ENCODE measurements around the gene EHHADH. TPM values are rescaled to one million over a fixed set of nuclear protein-coding genes. Genes with fewer than 3 reads are reported as not detected.

The EHHADH gene
- total RNA-seq, 1 donor from 2014 or later: 7.8 TPM

GRCh38 chr3:185282696-185283373 lies 29.0 kb upstream of the EHHADH start:
- H3K9me3 Mint-ChIP-seq: peaks cover 6% of the 10 kb centered on the region

DNA sequence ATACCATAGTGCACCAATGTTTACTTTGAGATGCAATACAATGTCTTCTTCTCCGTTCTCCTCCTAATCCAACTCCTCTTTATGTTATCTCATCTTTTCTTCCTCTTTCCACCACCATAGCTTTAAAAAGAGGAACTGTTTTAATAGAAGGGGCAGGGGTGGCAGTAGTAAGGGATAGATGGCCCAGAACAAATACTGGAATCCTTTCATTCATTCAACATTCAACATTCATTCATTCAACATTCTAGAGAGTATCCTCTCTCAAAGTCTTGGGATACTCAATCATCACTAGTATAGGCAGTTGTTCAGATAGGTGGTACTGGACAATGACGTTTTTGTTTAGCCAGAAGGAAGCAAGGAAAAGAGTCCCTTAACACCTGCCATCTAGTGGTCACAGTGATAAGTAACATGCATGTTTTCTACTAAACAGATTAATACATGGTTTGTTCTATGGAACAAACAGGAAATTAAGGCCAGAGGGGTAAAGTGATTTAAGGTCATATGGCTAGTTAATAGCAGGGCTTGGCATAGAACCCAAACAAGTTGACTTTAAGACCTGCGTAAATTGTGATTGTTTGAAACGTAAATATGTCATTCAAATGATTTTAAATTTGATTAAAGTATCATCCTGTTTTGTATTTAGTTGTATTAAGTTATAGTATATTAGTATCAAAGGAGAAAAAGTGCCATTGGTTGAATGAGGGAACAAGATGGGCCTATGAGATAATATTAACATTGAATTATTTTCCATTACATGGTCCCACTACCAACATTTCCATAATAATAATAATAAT lies 26.9 kb upstream of the EHHADH start:
- Mint-ChIP-seq H3K27ac (no peak overlapping the region), H3K27me3 (ENCODE audit: low read depth) (peaks cover 26% of the 10 kb centered on the region), H3K4me1 (peaks cover 34% of the 10 kb centered on the region), H3K4me3 (peak overlapping the region; percentile 4), H3K36me3 (peaks cover 7% of the 10 kb centered on the region), H3K9me3 (peaks cover 12% of the 10 kb centered on the region)
- peak; percentile 73 for TF ChIP-seq CTCF (IDR thresholded peaks at IDR 0.05; ENCODE audit: unreplicated experiment)
- no peak for DNase-seq (ENCODE audit: low spot score in 2 of 2, unreplicated experiment in 2 of 2)

More at GRCh38 chr3:185282696-185283373, 29.0 kb upstream of the EHHADH start:
- no peak for TF ChIP-seq CTCF (IDR thresholded peaks at IDR 0.05; ENCODE audit: unreplicated experiment)
- H3K36me3 Mint-ChIP-seq: peaks cover 11% of the 10 kb centered on the region
- peak overlapping the region; percentile 97 for H3K27ac Mint-ChIP-seq
- H3K4me1 Mint-ChIP-seq: peaks cover 34% of the 10 kb centered on the region
- peak overlapping the region; percentile 98 for H3K4me3 Mint-ChIP-seq
- peak; percentile 95 to 98 for DNase-seq (ENCODE audit: low spot score in 2 of 2, unreplicated experiment in 2 of 2)
- H3K27me3 Mint-ChIP-seq (ENCODE audit: low read depth): peaks cover 16% of the 10 kb centered on the region

DNA sequence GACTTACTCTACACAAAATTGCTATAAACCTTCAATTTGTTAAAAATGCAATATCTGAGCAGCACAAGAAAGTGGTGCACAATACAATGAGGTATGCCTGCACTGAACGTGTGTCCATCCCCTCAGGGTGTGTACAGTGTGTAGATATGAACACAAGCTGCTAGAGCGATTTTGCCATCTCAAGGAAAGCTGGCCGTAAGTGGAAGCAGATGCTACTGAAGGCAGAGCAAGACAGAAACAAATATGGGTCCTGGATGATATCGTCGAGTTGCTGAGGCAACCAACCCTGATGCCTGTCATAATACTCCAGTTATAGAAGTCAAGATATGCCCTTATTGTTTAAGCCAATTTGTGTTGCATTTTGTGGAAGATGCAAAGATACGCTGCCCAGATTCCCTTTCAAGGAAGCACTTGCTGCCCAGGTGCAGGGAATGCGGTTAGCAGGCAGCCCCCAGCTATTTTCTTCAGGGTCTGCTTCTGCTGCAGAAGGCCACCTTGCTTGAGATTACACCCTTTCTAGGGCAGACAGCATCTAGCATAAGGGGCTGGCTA lies 25.8 kb upstream of the EHHADH start:
- Mint-ChIP-seq H3K9me3 (peaks cover 15% of the 10 kb centered on the region), H3K27me3 (ENCODE audit: low read depth) (peaks cover 28% of the 10 kb centered on the region), H3K4me3 (no peak overlapping the region), H3K4me1 (peaks cover 29% of the 10 kb centered on the region), H3K27ac (no peak overlapping the region), H3K36me3 (peaks cover 7% of the 10 kb centered on the region)
- no peak for DNase-seq (ENCODE audit: low spot score in 2 of 2, unreplicated experiment in 2 of 2)
- no peak for TF ChIP-seq CTCF (IDR thresholded peaks at IDR 0.05; ENCODE audit: unreplicated experiment)

GRCh38 chr3:185276415-185276814 lies 22.6 kb upstream of the EHHADH start:
- TF ChIP-seq CTCF (IDR thresholded peaks at IDR 0.05; ENCODE audit: unreplicated experiment): no peak
- peaks cover 46% of the 10 kb centered on the region for H3K27me3 Mint-ChIP-seq (ENCODE audit: low read depth)
- H3K4me3 Mint-ChIP-seq: no peak overlapping the region
- H3K9me3 Mint-ChIP-seq: peaks cover 19% of the 10 kb centered on the region
- H3K36me3 Mint-ChIP-seq: peaks cover 7% of the 10 kb centered on the region
- H3K27ac Mint-ChIP-seq: no peak overlapping the region
- no peak for DNase-seq (ENCODE audit: low spot score in 2 of 2, unreplicated experiment in 2 of 2)
- peaks cover 6% of the 10 kb centered on the region for H3K4me1 Mint-ChIP-seq

DNA sequence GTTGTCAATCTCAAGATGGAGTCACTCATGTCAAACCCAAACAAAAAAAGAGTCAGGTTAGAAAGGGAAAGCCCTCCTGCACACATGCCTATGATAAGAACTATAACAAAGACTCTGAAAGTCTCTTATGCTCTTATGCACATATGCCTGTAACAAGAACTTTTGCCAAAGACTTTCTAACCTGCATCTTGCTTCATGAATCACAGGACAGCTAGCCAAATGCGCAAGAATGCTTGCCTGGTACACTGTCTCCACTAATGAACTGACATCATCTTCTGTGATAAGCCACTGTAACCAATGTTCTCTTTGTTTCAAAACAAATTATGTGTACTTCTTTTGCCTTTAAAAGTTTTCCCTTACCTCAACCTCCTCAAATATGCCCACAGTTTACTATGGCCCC lies 18.2 kb upstream of the EHHADH start:
- DNase-seq (ENCODE audit: low spot score in 2 of 2, unreplicated experiment in 2 of 2): no peak
- Mint-ChIP-seq H3K4me1 (no peaks in the 10 kb centered on the region), H3K9me3 (peaks cover 9% of the 10 kb centered on the region)

More for the DNA sequence above, 18.2 kb upstream of the EHHADH start:
- no peak for TF ChIP-seq CTCF (IDR thresholded peaks at IDR 0.05; ENCODE audit: unreplicated experiment)
- no peak overlapping the region for H3K4me3 Mint-ChIP-seq
- H3K36me3 Mint-ChIP-seq: no peaks in the 10 kb centered on the region
- no peak overlapping the region for H3K27ac Mint-ChIP-seq
- H3K27me3 Mint-ChIP-seq (ENCODE audit: low read depth): peaks cover 49% of the 10 kb centered on the region

Data from mesothelial cell of epicardium (in vitro differentiated cells).